Stimulated activated CD8-positive, alpha-beta memory T cell treated with anti-CD3 and anti-CD28 coated beads, Interleukin-15, amount 100 ng/mL, for 48 hours (primary cell): Measurements from ENCODE around the gene SEC24A.
"Not testable (repeated sequence)": the region's sequence is repeated elsewhere in the genome, so short reads cannot be mapped to it uniquely, and the experiment has no call there.

Source experiments
- DNase-seq, 2 donors: peaks; one replicate each; pipeline ENCODE4 v3.0.0-alpha.2; 2020; ENCODE audit warnings: low read depth in 2 of 2

The SEC24A gene

DNA sequence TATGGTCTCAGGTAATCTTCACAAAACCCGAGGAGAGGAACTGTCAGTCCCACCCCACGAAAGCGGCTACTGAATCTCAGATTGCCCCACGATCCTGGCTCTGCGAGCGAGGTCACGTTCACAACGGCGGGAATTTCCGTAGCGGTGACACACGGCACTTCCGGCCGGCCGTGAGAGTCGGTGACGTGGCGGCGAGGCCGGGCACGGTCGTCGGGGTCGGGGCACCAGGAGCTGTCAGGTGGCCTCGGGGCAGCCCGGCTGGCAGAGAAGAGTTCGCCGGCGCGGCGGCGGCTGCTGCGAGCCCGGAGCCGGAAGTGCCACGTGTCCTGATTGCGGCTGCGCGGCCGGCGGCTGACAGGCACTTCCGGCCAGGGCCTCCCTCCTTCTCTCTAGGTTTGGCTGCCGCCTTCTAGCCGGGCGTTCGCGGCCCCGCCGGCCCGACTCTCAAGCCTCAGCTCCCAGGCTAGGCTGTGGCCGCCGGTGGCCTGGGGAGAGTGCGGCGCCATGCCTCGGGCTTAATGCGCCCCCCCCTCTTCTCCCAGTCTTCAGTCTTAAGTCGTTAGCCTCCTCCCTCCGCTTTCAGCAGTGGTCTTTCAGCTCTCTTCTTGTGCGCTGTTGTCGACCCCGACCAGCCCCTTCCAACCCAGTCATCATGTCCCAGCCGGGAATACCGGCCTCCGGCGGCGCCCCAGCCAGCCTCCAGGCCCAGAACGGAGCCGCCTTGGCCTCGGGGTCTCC lies at the start of gene SEC24A:
SEC24A (plus strand) TSS at position 361 of the 738 bp plus-strand sequence; CDS start at position 653, 292 bp downstream.
- peak; percentile 90 to 93 for DNase-seq

DNA sequence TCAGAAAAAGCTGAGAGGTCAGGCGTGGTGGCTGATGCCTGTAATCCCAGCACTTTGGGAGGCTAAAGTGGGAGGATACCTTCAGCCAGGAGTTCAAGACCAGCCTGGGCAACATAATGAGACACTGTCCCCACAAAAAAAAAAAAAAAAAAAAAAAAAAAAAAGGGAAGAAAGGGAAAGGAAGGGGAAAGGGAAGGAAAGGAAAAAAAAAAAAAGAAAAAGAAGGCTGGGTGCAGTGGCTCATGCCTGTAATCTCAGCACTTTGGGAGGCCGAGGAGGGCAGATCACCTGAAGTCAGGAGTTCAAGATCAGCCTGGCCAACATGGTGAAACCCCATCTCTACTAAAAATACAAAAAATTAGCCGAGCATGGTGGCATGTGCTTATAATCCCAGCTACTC lies 48.8 kb upstream of the SEC24A start:
- DNase-seq = not testable (repeated sequence)

DNA sequence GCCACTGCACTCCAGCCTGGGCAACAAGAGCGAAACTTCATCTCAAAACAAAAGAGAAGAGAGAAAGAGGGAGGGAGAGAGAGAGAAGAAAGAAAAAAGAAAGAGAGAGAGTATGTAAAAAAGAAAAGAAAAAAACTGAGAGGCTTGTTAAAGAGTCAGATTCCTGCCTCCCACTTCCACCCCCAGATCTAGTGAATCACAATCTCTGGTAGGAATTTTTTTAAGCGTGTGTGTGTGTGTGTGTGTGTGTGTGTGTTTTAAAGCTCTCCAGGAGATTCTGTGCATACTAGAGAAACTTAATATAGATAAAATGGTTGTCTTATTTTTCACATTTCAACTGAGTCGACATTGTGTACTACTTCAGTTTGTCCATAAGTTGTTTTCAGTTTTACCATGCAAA lies 48.0 kb upstream of the SEC24A start:
- no peak for DNase-seq

DNA sequence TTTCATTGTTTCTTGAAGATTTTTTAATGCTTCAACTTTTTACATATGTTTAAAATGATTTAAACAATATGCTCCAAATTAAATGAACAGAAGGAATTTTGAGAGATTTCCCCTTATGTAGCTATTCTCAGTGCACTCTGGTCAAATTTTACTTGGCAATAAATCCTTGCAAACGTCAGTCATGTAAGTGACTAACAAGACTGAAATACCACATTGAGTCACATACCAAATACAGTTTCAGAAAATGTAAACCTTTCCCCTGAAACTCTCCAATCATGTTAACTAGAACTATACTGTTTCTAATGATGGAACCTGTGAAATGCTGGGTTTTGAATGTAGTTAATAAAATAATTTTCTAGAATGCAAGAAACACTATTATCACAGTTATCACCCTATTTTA lies 45.5 kb upstream of the SEC24A start:
- no peak for DNase-seq

DNA sequence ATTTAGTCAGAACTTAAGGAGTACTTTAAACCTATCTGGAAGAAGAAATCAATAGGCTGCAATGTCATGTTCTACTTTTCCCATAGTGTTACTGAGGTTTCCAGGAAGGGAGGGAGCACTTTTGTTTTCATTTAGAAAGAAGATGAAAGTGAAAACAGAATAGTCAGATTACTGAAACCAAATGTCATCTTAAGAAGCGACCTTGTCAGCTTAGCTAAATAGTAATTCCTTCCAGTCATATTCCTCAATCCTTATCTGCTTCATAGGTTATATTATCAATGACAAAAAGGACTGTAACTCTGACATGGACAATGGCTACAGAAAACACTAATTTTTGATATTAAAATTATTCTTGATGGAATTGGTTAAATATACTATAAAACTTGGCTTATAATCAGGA lies 43.7 kb upstream of the SEC24A start:
- no peak for DNase-seq

DNA sequence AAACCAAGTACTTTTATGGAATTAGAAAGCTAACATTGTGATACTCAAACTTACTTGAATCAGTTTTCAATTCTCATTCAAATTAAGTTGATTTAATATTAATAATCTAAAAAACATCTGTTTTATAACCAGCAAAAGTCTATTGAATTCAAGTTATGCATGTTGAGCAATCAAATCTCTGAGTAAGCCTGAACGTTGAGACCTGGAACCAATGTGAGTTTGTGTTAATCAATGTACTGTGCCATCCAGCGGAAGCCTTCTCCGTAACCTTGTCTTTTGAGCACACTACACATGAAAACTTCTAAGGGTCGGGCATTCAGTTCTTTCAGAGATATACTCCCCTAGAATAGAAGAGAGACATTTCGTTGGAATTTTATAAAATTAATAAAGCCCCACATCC lies 41.9 kb upstream of the SEC24A start:
- no peak for DNase-seq

DNA sequence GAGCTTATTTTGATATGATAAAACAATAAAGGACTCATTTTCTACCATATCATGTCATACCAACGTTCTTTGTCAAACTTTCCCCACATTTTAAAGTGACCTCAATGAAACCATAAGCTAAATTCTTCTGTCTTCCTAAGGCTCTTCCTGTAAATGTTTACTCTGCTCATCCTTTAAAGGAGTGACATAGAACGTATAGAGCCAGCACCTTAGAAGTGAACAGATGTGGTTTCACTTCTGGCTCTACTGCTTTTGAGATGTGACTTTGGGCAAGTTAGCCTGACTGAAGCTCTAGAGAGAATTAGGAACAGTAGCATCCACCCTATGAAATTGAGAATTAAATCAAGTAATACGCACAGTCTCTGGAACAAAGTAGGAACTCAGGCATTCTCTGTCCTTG lies 40.0 kb upstream of the SEC24A start:
- DNase-seq = no peak

DNA sequence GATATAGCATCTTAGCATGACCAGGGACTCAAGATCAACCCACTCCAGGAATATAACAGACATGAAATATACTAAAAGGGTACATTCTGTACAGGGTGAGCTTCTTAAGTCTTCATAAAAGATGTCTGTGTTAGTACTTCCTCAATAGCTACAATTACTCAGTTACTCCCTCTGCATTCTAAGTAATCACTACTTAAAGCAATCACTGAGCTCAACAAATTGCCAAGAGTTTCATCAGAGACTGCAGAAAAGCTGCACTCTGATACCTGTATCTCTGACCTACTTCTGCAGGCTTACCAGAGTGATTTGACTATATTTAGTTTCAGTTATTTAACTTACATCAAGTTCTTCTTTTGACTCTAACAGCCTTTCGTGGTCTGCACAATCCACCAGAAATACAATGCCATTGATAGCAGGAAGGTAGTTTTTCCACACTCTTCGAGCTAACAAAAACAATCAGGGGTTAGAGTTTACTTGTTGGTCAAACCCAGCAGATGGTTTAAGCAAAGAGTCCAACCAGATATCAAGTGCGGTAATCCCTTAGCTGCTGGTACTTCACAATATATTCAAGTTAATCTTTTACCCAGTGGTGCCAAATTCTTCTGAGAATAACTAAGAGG lies 39.2 kb upstream of the SEC24A start:
- DNase-seq = no peak

DNA sequence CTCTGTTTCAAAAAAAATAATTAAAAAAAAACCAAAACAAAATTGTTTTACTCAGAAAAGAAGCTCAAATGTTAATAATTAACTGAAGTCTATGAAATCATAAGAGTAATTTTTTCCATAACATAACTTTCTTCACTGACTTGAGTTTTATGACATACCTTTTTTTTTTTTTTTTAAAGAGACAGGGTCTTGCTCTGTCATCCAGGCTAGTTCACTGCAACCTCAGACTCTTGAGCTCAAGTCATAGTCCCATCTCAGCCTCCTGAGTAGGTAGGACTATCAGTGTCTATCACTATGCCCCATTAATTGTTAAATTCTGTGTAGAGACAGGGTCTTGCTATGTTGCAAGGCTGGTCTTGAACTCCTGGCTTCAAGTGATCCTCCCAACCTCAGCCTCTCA lies 37.9 kb upstream of the SEC24A start:
- DNase-seq = no peak

DNA sequence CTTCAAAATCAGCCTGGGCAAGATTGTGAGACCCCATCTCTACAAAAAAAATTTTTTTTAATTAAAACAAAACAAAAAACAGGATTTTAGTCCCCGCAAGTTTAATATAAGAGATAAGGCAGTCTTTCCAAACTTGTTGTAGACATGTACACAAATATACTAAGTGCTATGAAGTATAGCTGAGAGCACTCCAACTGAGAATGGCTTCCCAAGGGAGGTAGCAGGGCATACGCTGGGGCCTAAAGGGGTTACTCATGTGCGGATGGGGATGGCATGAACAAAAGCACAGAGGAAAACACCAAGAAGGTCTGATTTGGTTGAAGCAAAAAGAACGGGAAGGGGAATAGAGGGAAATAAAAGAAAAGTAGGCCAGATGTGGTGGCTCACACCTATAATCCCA lies 37.1 kb upstream of the SEC24A start:
- no peak for DNase-seq

DNA sequence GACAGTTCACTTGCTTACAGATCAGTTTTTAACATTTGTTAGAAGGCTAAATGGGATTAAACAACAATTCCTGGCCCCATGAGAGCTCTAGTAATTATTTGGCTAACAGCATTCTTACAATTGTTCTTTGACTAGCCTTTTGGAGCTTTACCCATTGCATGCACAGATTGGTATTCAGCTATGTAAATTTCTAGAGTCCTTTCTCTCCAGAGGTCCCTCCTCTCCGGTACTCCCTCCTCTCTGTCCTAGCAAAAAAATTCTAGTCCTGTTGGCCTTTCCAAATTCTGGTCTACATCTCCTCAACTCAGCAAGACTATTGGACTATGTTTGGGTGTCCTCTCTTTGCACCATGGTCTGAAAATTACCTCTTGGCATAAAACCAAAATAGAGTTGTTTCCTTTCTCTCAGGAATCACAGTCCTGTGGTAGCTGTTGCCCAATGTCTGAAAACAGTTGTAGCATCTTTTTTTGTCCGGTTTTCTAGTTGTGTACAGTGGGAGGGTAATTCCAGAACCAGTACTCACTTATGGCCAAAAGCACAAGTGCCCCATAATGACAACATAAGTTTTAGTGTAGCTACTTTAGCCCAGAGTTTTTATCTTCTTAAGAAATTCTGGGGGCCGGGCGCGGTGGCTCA lies 34.0 kb upstream of the SEC24A start:
- no peak for DNase-seq

DNA sequence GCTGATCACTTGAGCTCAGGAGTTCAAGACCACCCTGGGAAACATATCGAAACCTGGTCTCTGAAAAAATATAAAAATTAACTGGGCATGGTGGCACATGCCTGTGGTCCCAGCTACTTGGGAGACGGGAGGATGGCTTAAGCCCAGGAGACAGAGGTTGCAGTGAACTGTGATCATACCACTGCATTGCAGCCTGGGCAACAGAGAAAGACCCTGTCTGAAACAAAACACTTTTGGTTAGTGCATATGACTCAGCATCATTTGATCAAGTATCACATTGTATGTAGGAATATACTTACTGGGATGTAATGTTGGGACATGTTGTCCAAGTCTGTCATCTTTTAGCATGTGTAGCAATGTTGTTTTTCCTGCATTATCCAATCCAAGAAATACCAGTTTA lies 28.0 kb upstream of the SEC24A start:
- no peak for DNase-seq

DNA sequence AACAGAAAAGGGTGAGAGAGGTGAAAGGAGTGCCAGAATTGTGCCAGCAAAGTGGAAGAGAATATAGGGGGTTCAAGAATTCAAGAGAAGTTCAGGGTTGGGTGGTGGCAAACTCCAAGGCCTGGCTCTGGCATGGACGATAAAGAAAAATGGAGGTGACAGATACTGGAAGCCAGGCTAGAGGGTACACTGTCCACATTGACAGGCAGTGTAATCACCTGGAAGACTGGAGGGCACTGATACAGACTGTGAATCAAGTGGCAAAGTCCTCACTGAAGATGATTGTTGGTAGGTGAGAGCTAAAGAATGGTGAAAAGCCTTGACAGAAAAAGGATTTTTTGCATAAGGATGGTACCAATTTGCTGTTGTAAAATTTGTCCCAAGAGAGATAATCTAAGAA lies 23.0 kb upstream of the SEC24A start:
- DNase-seq = no peak

DNA sequence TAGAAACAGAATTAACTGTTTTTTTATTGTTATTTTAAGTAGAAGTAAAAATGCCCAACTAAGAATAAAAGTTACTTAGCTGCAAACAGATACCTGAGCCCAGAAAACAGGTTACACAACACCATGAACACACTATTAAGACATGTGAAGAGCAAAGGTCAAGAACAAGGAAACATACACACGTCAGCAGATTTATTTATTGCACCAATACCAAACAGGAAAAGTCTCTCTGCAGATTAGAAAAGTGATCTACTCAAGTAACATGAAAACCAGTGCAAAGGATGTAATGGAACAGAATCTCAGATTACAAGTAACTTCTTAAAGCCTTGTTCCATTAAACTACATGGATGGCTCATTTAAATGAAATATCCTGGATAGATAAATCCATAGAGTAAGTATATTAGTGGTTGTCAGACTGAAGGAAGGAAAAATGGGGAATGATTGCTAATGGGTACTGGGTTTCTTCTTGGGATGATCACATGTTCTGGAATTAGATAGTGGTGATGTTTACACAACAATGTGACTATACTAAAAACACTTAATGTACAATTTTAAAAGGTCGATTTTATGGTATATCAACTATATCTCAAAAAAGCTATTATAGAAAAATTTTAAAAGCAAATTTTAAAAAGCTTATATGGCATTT lies 22.1 kb upstream of the SEC24A start:
- DNase-seq = no peak

DNA sequence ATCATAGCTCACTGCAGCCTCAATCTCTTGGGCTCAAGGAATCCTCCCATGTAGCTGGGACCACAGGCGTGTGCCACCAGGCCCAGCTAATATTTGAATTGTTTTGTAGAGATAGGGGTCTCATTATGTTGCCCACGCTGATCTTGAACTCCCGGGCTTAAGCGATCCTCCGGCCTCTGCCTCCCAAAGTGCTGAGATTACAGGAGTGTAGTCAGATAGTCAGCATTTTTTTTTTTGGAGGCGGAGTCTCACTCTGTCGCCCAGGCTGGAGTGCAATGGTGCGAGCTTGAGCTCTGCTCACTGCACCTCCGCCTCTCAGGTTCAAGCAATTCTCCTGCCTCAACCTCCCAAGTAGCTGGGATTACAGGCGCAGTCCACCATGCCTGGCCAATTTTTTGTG lies 14.4 kb upstream of the SEC24A start:
- no peak for DNase-seq

DNA sequence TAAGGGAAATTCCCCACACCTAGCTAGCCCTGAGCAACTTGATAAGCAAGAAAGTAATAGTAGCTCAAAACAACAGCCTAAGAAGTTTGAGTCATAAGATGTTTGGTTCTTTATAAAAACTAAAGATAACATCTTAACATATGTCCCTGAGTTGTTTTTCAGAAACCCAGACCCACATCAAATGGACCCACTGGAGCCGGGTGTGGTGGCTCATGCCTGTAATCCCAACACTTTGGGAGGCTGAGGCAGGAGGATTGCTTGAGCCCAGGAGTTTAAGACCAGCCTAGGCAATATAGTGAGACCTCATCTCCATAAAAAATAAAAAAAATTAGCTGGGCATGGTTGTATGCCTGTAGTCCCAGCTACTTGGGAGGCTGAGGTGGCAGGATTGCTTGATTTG lies 13.2 kb upstream of the SEC24A start:
- not testable (repeated sequence) for DNase-seq

DNA sequence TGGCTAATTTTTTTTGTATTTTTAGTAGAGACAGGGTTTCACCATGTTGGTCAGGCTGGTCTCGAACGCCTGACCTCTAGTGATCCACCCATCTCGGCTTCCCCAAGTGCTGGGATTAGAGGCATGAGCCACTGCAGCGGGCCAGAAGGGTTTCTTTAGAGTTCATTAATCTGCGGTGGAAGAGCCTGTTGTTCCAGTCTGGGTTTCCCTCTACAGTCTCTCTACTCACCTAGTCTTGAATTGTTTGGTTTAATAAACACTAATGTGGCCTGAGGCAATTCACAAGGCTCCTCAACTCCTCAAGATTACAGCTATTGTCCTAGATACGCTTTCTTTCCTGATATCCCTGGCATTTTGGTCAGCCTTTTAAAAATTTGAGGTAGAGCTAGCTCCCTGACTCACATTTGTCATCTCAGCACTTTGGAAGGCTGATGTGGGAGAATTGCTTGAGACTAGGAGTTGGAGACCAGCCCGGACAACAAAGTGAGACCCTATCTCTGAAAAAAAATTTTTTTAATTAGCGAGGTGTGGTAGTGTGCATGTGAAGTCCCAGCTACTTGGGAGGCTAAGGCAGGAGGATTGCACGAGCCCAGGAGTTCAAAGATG lies 11.4 kb upstream of the SEC24A start:
- DNase-seq = no peak

DNA sequence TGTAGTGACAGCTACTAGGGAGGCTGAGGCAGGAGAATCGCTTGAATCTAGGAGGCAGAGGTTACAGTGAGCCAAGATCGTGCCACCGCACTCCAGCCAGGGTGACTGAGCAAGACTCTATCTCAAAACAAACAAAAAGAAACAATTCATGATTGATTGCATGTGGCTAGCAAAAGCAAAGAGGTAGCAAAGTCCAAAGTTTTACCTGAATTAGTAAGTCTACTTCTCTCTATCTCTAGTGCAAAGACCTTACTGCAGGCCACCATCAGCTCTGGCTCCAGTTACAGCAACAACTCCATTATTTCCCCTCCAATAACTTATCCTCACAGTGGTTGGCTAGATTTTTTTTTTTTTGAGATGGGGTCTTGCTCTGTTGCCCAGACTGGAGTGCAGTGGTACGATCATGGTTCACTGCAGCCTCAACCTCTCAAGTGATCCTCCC lies 9.8 kb upstream of the SEC24A start:
- DNase-seq = no peak

DNA sequence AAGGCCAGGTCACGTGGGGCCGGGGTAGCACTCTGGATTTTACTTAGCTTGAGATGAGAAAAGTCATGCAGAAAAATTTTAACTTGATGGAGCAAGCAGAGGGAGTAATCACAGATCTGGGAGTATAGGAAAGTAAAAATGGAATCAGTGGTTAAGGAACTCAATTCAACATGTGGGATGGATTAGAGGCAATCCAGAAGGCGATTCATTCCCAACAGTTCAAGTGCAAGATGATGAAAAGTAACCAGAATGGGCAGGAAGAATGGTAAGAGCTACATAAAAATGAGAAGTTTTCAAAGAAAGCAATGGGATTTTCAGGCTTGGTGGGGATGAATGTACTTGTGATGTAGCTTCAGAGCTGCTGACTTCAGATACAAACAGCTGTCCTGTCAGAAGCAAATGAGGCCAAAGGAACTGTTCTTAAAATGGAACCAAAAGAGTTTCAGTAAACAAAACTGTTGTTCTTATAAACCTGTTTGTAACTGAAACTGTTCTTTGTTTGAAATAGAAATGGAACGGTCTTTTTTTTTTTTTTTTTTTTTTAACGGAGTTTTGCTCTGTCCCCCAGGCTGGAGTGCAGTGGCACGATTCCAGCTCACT lies 5.6 kb upstream of the SEC24A start:
- no peak for DNase-seq

DNA sequence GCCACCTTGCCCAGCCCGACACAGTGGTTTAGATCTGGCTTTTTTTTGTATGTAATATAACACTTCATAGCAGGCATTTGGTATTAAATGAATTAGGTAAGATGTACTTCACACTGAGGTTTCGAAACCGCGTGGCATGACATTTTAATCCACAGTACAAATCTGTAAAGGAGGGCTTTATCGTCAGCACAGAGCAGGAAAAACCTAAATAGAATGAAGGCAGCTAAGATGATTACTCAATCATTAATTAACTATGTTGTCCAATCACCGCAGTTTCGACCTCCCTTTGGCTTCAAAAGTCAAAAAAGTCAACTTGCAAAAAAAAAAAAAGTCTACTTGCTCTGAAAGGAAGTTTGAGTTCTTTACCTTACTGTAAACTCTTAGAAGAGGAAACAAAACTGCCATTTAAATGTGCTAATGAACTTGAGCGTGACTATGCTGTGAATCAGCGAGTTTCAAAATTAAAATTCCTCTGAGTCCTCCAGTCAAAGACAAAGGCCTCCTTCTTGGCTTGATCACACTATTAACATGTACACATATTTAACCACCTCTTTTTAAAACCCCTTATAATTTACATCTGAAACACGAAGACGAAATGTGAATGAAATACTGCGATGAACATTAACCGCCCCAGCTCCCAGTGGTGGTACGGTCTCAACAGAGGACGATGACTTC lies 698 bp upstream of the SEC24A start:
- DNase-seq = no peak

DNA sequence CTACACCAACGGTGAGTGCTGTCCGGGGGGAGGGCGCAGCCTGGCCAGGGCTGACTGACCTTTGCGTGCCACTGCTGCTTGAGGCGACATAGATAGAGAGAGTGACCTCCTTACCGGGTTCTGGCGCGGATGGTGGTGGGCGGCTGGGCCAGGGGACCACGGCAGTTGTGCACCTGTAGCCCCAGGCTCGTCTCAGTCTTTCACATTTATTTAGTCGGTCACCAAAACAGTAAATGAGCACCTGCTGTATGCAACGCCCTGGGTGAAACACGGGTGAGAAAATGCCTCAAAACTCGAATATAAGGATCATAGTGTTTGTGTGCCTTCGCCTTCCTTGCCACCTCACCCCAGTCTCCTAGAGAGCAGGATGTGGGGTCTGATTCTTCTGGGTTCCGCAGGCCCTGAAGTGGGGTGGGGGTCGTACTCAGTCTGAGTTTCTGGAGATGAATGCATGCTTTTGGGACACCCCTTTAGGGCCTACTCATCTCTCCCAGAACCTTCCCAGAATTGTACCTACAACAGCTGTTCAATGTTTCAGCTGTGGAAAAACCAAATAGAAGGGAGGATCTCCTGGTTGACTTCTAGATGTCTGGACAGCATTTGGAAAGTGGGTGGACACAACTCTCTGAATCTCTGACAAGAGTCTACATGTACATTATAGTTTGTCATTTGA lies 714 bp downstream of the SEC24A start:
- no peak for DNase-seq
